Common myeloid progenitor, CD34-positive (primary cell): ENCODE measurements around the gene MAP2K4.

Source experiments
- CTCF ChIA-PET: fragments of 350-600 bp; sonication (Branson Sonifier 250); formaldehyde crosslinking; loops from one replicate; lab custom pipeline; 2021; ENCODE audit warnings: antibody characterized with exemption; lab: Charles Lee
- POLR2A ChIA-PET: fragments of 350-600 bp; sonication (Branson Sonifier 250); formaldehyde crosslinking; loops from one replicate; lab custom pipeline; 2021; ENCODE audit warnings: antibody characterized with exemption; lab: Charles Lee
- DNase-seq, 3 donors: peaks; one replicate each; pipeline versions ENCODE4 v3.0.0 to v3.0.0-alpha.2; 2013
- H3K27ac ChIP-seq, 2 experiments: 1 replicate in 1 of 2; 2 replicates in 1 of 2; pipeline ENCODE4 v1.7.0; 2013; ENCODE audit warnings: inconsistent platforms in 2 of 2, low read length in 2 of 2, mild to moderate bottlenecking in 2 of 2, low read depth in 1 of 2, moderate library complexity in 1 of 2; ENCODE audit not compliant: severe bottlenecking in 2 of 2, insufficient read depth in 1 of 2, poor library complexity in 1 of 2
- H3K27me3 ChIP-seq, 5 experiments: replicated peaks in 2 of 5; 1 replicate in 3 of 5; 2 replicates in 2 of 5; pipeline versions ENCODE4 v1.6.1 to v1.7.0; 2013; ENCODE audit warnings: low read length in 4 of 5, mild to moderate bottlenecking in 2 of 5, moderate library complexity in 2 of 5, inconsistent platforms in 1 of 5; ENCODE audit not compliant: insufficient read depth in 5 of 5, control insufficient read depth in 4 of 5
- H3K36me3 ChIP-seq, 4 experiments: 1 replicate in 2 of 4; 2 replicates in 2 of 4; pipeline versions ENCODE4 v1.6.1 to v1.7.0; 2013; ENCODE audit warnings: low read length in 3 of 4, control low read depth in 1 of 4, mild to moderate bottlenecking in 1 of 4; ENCODE audit not compliant: control insufficient read depth in 4 of 4, insufficient read depth in 4 of 4
- H3K4me1 ChIP-seq, 4 experiments: 1 replicate in 3 of 4; 2 replicates in 1 of 4; pipeline versions ENCODE4 v1.6.1 to v1.7.1; 2013; ENCODE audit warnings: low read length in 3 of 4, mild to moderate bottlenecking in 3 of 4, control low read depth in 1 of 4, inconsistent platforms in 1 of 4, moderate library complexity in 1 of 4; ENCODE audit not compliant: control insufficient read depth in 4 of 4, insufficient read depth in 4 of 4; ENCODE audit errors: control extremely low read depth in 1 of 4
- H3K4me3 ChIP-seq, 7 experiments: 1 replicate in 4 of 7; 2 replicates in 3 of 7; pipeline versions ENCODE4 v1.5.1 to v1.7.0; 2013; ENCODE audit warnings: mild to moderate bottlenecking in 7 of 7, low read length in 6 of 7, moderate library complexity in 6 of 7, inconsistent platforms in 2 of 7, low read depth in 2 of 7, control low read depth in 1 of 7; ENCODE audit not compliant: insufficient read depth in 4 of 7, control insufficient read depth in 1 of 7; ENCODE audit errors: extremely low read depth in 1 of 7
- H3K9me3 ChIP-seq, 5 experiments: 1 replicate in 4 of 5; 2 replicates in 1 of 5; pipeline versions ENCODE4 v1.6.1 to v1.7.1; 2013; ENCODE audit warnings: low read length in 4 of 5, mild to moderate bottlenecking in 2 of 5, inconsistent platforms in 1 of 5, low read depth in 1 of 5, moderate library complexity in 1 of 5; ENCODE audit not compliant: control insufficient read depth in 4 of 5, insufficient read depth in 2 of 5; ENCODE audit errors: control extremely low read depth in 1 of 5
- WGBS: methylation state at CpG from one replicate; pipeline ENCODE4 v1.1.5; 2013; ENCODE audit not compliant: insufficient coverage; 5-methylcytosine and 5-hydroxymethylcytosine counted together

MAP2K4 gene

DNA sequence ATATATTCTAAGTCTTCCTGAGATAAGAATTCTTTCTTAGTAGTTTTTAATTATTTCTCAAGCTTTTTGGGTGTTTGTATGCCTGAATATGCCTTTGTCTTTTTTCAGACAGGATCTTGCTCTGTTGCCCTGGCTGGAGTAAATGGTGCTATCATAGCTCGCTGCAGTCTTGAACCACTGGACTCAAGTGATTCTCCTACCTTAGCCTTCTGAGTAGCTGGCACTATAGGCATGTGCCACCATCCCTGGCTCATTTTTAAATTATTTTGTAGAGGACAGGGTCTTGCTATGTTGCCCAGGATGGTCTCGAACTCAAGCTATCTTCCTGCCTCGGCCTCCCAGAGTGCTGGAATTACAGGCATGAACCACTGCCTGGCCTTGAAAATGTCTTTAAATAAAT lies 41.6 kb downstream of the MAP2K4 start:
- H3K27me3 ChIP-seq: no peaks in the 10 kb centered on the region
- no peak overlapping the region for H3K4me3 ChIP-seq
- WGBS: 100% methylated on average over 1 of the region's 3 CpGs
- H3K9me3 ChIP-seq: peaks cover 0 to 5% (median 3%) of the 10 kb centered on the region in 5 experiments
- no peak overlapping the region for H3K27ac ChIP-seq
- H3K36me3 ChIP-seq: peaks cover 1 to 20% (median 11%) of the 10 kb centered on the region in 4 experiments
- DNase-seq: no peak
- ChIA-PET POLR2A (no interaction called here), CTCF (no interaction called here)
- peaks cover 0 to 2% (median 0%) of the 10 kb centered on the region in 4 experiments for H3K4me1 ChIP-seq

DNA sequence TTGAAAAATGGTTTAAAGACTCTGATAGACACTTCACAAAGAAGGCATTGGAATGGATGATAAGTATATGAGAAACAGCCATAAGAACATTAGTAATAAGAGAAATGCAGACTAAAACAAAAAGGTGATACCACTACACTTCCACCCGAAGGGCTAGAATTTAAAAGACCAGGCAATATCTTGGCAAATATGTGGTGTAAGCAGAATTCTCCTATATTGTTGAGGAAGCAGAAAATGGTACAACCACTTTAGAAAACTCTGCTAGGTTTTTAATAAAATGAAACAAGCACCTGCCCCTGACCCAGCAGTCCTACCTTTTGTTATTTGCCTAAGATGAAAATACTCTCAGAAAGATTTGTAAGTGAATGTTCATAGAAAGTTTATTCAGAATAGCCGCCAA lies 43.7 kb downstream of the MAP2K4 start:
- CTCF ChIA-PET: no interaction called here
- no peak for DNase-seq

DNA sequence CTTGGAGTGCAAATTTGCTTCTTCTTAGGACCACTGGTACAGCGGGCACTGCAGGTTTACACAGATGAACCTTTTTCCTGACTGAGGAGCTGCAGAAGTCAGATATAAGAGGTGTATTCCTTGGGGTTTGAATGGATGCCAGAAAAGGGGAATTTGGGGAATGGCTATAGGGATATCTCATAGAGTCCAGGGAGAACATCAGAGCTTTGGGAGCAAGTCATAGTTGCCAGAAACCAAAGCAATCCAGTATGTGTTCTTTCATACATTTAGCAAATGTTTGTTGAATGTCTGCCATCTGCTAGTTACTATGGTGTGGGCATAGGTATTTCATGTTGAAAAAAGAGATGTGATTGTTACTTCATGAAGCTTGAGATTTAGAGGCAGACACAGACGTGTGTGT lies 46.8 kb downstream of the MAP2K4 start:
- no peak overlapping the region for H3K4me3 ChIP-seq
- peaks cover 5 to 23% (median 8%) of the 10 kb centered on the region in 4 experiments for H3K36me3 ChIP-seq
- no peak for DNase-seq
- WGBS: 100% methylated on average over 2 of the region's 2 CpGs
- H3K9me3 ChIP-seq: peaks cover 0 to 5% (median 3%) of the 10 kb centered on the region in 5 experiments
- POLR2A ChIA-PET: no interaction called here
- H3K4me1 ChIP-seq: no peaks in the 10 kb centered on the region
- H3K27ac ChIP-seq: no peak overlapping the region
- CTCF ChIA-PET: no interaction called here
- H3K27me3 ChIP-seq: no peaks in the 10 kb centered on the region

More for the DNA sequence above, 43.7 kb downstream of the MAP2K4 start:
- no CpG with 5 or more reads among the region's 2 CpGs for WGBS
- no peaks in the 10 kb centered on the region for H3K4me1 ChIP-seq
- peaks cover 5 to 24% (median 13%) of the 10 kb centered on the region in 4 experiments for H3K36me3 ChIP-seq
- no peaks in the 10 kb centered on the region for H3K27me3 ChIP-seq
- POLR2A ChIA-PET: no interaction called here
- H3K27ac ChIP-seq: no peak overlapping the region
- H3K4me3 ChIP-seq: no peak overlapping the region
- H3K9me3 ChIP-seq: peaks cover 0 to 5% (median 3%) of the 10 kb centered on the region in 5 experiments

DNA sequence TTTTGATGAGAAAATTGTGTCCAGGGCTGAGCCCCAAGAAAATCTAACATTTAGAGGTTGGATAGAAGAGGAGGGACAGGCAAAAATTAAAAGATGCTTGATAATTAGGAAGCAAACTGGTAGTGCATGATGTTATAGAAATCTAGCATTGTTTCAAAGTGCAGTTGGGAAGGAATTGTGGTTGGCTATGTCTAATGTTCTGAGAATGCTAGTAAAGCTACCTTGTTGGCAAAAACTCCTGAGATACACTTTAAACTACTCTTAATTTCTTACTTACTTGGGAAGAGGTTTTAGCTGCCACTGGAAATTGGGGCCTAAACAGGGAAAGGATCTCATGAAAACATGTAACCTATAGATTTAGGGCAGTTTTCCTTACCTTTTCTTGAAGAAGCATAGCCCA lies 48.3 kb downstream of the MAP2K4 start:
- DNase-seq: no peak
- Histone ChIP-seq H3K27ac (no peak overlapping the region), H3K27me3 (no peaks in the 10 kb centered on the region), H3K9me3 (peaks cover 0 to 5% (median 3%) of the 10 kb centered on the region in 5 experiments), H3K4me1 (no peaks in the 10 kb centered on the region), H3K36me3 (peaks cover 5 to 20% (median 7%) of the 10 kb centered on the region in 4 experiments), H3K4me3 (no peak overlapping the region)
- ChIA-PET CTCF (no interaction called here), POLR2A (no interaction called here)

DNA sequence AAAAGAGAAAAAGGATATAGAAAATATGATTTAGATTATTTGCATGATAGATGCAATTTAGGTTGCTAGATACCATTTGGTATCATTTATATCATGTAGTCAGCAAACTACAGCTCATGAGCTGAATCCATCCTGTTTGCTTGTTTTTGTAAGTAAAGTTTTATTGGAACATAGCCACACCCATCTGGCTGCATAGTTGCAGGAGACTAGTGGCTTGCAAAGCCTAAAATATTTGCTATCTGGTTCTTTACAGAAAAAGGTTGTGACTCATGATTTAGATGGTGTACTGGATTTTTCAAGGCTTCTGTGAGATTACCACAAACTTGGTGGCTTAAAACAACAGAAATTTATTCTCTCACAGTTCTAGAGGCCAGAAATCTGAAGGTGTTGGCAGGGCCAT lies 49.9 kb downstream of the MAP2K4 start:
- Histone ChIP-seq H3K27ac (no peak overlapping the region), H3K27me3 (no peaks in the 10 kb centered on the region), H3K4me3 (no peak overlapping the region), H3K4me1 (no peaks in the 10 kb centered on the region), H3K9me3 (peaks cover 0 to 5% (median 0%) of the 10 kb centered on the region in 5 experiments), H3K36me3 (peaks cover 3 to 16% (median 11%) of the 10 kb centered on the region in 4 experiments)
- no peak for DNase-seq
- POLR2A ChIA-PET: no interaction called here
- CTCF ChIA-PET: no interaction called here

DNA sequence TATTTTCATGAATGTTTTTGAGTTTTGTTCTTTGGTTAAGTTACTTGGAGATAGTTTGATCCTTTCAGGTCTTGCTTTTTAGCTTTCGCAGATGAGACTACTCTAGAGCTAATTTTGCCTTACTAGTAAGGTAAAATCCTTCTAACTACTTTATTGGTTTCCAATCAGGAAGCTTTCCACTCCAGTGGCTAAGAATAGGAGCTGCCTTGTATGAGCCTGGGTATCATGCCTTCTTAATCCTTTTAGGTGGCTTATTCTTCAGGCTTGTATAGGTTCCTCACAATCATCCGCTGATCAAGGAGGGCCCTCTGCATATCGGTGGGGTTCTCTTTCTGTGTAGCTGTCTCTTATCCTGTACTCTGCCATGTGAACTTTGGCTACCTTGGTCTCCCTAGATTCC lies 53.7 kb downstream of the MAP2K4 start:
- peaks cover 8 to 22% (median 17%) of the 10 kb centered on the region in 4 experiments for H3K36me3 ChIP-seq
- H3K9me3 ChIP-seq: peaks cover 0 to 5% (median 0%) of the 10 kb centered on the region in 5 experiments
- WGBS: 70% methylated on average over 2 of the region's 3 CpGs
- no peaks in the 10 kb centered on the region for H3K4me1 ChIP-seq
- no peak for DNase-seq
- no peak overlapping the region for H3K27ac ChIP-seq
- H3K4me3 ChIP-seq: no peak overlapping the region
- ChIA-PET CTCF (no interaction called here), POLR2A (no interaction called here)
- no peaks in the 10 kb centered on the region for H3K27me3 ChIP-seq

DNA sequence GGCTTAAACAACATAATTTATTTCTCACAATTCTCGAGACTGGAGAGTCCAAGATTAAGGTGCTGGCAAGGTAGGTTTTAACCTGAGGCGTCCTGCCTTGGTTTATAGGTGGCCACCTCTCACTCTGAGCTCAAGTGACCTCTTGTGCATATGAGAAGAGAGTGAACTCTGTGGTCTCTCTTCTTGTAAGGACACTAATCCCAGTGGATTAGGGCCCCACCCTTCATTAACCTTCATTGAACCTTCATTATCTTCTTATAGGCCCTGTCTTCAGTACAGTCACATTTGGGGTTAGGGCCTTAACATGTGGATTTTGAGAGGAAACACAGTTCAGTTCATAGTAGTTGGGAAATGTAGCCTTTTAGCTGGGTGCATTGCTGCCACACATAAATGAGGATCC lies 57.1 kb downstream of the MAP2K4 start:
- ChIA-PET POLR2A (no interaction called here), CTCF (no interaction called here)
- H3K27ac ChIP-seq: no peak overlapping the region
- H3K4me3 ChIP-seq: no peak overlapping the region
- H3K4me1 ChIP-seq: no peaks in the 10 kb centered on the region
- H3K27me3 ChIP-seq: no peaks in the 10 kb centered on the region
- 100% methylated on average over 1 of the region's 2 CpGs for WGBS
- H3K9me3 ChIP-seq: peaks cover 0 to 3% (median 0%) of the 10 kb centered on the region in 5 experiments
- DNase-seq: no peak
- peaks cover 8 to 17% (median 17%) of the 10 kb centered on the region in 4 experiments for H3K36me3 ChIP-seq
